Measurements from ENCODE around the gene CEBPZ. TPM values are rescaled to one million over a fixed set of nuclear protein-coding genes. Genes with fewer than 3 reads are reported as not detected.
"Not testable (repeated sequence)": the region's sequence is repeated elsewhere in the genome, so short reads cannot be mapped to it uniquely, and the experiment has no call there.

Gene CEBPZ
- total RNA-seq, 1 experiment from 2014 or later, result 146 TPM

DNA sequence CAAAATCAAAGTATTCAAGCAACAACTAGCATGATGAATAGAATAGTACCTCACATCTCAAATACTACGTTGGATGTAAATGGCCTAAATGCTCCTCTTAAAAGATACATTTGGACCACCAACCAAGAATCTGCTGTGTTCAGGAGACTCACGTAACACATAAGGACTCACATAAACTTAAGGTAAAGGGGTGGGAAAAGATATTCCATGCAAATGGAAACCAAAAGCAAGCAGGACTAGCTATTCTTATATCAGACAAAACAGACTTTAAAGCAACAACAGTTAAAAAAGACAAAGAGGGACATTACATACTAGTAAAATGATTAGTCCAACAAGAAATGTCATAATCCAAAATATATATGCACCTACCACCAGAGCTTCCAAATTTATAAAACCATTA lies 24.6 kb downstream of the CEBPZ start:
- H3K4me1 Mint-ChIP-seq, result peaks cover 54% of the 10 kb centered on the region
- H3K9me3 Mint-ChIP-seq, result peaks cover 60% of the 10 kb centered on the region
- CTCF ChIA-PET; POLR2A ChIA-PET; H3K27me3 Mint-ChIP-seq (ENCODE audit: low read depth); ATAC-seq; DNase-seq (ENCODE audit: low spot score); H3K4me3 Mint-ChIP-seq: not testable (repeated sequence)
- peak overlapping the region; percentile 96 for H3K27ac Mint-ChIP-seq
- H3K36me3 Mint-ChIP-seq, result peaks cover 98% of the 10 kb centered on the region

DNA sequence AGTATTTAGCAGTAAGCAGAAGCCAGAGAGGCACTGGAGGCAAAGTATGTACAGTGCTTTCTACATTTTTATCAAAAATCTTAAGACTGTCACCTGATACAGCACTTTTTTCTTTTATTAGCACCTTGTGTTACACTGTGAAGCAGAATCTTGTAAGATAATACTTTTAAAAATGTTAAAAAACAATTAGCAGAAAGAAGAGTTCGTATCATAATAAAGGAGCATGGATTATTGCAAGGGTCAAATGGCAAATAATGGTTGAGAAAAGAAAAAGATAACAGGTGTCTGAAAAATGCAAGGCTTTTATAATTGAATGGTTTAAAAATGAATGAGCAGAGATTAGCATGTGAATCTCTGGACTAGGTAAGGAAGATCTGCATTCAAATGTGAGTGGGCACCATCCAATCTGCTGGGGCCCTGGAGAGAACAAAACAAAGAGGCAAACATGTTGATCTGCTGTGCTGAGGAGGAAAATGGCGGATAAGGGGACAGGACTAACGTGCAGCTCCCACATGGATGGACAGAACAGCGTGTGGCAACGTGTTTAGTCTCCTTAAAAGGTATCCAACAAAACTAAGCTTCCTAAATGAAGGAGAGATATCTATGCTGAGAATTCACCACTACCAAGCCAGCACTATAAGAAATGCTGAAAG lies 25.6 kb downstream of the CEBPZ start:
- Mint-ChIP-seq H3K36me3 (peaks cover 98% of the 10 kb centered on the region), H3K9me3 (peaks cover 60% of the 10 kb centered on the region), H3K27me3 (ENCODE audit: low read depth) (no peaks in the 10 kb centered on the region; the same call in 1 of the 2 replicates), H3K27ac (peak overlapping the region; percentile 96), H3K4me1 (peaks cover 63% of the 10 kb centered on the region), H3K4me3 (peak overlapping the region; percentile 6)
- ATAC-seq (peak; percentile 93), DNase-seq (ENCODE audit: low spot score) (peak; percentile 37)
- ChIA-PET CTCF (interaction anchor here (1.3 kb wide), 1 partner anchor 25 kb away, joined by 3 read pairs; no protein-coding TSS in a partner anchor), POLR2A (no interaction called here)
- TF ChIP-seq RORB (CRISPR knock-in tag; IDR thresholded peaks at IDR 0.05), result no peak
- peak; percentile 57; the same call in 1 of the 2 replicates for TF ChIP-seq TEAD1 (CRISPR knock-in tag; IDR thresholded peaks at IDR 0.05)
- no peak for TF ChIP-seq FOXJ3 (CRISPR knock-in tag; IDR thresholded peaks at IDR 0.05; ENCODE audit: borderline replicate concordance)
- TF ChIP-seq RELA (CRISPR knock-in tag; IDR thresholded peaks at IDR 0.05; ENCODE audit: borderline replicate concordance), result no peak
- TF ChIP-seq, protein P1, sequence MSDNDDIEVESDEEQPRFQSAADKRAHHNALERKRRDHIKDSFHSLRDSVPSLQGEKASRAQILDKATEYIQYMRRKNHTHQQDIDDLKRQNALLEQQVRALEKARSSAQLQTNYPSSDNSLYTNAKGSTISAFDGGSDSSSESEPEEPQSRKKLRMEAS (CRISPR knock-in tag; IDR thresholded peaks at IDR 0.05), result peak; percentile 84
- TF ChIP-seq OVOL2 (CRISPR knock-in tag; IDR thresholded peaks at IDR 0.05; ENCODE audit: borderline replicate concordance), result no peak
- TF ChIP-seq, protein P2, sequence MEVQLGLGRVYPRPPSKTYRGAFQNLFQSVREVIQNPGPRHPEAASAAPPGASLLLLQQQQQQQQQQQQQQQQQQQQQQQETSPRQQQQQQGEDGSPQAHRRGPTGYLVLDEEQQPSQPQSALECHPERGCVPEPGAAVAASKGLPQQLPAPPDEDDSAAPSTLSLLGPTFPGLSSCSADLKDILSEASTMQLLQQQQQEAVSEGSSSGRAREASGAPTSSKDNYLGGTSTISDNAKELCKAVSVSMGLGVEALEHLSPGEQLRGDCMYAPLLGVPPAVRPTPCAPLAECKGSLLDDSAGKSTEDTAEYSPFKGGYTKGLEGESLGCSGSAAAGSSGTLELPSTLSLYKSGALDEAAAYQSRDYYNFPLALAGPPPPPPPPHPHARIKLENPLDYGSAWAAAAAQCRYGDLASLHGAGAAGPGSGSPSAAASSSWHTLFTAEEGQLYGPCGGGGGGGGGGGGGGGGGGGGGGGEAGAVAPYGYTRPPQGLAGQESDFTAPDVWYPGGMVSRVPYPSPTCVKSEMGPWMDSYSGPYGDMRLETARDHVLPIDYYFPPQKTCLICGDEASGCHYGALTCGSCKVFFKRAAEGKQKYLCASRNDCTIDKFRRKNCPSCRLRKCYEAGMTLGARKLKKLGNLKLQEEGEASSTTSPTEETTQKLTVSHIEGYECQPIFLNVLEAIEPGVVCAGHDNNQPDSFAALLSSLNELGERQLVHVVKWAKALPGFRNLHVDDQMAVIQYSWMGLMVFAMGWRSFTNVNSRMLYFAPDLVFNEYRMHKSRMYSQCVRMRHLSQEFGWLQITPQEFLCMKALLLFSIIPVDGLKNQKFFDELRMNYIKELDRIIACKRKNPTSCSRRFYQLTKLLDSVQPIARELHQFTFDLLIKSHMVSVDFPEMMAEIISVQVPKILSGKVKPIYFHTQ (CRISPR knock-in tag; IDR thresholded peaks at IDR 0.05), result no peak
- no peak for TF ChIP-seq EMX1 (CRISPR knock-in tag; IDR thresholded peaks at IDR 0.05)
- TF ChIP-seq ARID4B (CRISPR knock-in tag; IDR thresholded peaks at IDR 0.05; ENCODE audit: borderline replicate concordance), result no peak
- TF ChIP-seq SMAD4 (CRISPR knock-in tag; IDR thresholded peaks at IDR 0.05), result no peak
- TF ChIP-seq, protein P3, sequence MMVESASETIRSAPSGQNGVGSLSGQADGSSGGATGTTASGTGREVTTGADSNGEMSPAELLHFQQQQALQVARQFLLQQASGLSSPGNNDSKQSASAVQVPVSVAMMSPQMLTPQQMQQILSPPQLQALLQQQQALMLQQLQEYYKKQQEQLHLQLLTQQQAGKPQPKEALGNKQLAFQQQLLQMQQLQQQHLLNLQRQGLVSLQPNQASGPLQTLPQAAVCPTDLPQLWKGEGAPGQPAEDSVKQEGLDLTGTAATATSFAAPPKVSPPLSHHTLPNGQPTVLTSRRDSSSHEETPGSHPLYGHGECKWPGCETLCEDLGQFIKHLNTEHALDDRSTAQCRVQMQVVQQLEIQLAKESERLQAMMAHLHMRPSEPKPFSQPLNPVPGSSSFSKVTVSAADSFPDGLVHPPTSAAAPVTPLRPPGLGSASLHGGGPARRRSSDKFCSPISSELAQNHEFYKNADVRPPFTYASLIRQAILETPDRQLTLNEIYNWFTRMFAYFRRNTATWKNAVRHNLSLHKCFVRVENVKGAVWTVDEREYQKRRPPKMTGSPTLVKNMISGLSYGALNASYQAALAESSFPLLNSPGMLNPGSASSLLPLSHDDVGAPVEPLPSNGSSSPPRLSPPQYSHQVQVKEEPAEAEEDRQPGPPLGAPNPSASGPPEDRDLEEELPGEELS (CRISPR knock-in tag; IDR thresholded peaks at IDR 0.05), result 0 out of 2 replicates have a peak, but pooled peaks have one; percentile 37
- no peak for TF ChIP-seq ZBTB21 (CRISPR knock-in tag; IDR thresholded peaks at IDR 0.05; ENCODE audit: borderline replicate concordance)
- TF ChIP-seq ZNF138 (CRISPR knock-in tag; conservative IDR thresholded peaks at IDR 0.05), result no peak
- TF ChIP-seq, protein P4, sequence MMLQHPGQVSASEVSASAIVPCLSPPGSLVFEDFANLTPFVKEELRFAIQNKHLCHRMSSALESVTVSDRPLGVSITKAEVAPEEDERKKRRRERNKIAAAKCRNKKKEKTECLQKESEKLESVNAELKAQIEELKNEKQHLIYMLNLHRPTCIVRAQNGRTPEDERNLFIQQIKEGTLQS (CRISPR knock-in tag; conservative IDR thresholded peaks at IDR 0.05), result no peak
- TF ChIP-seq NR2C2 (CRISPR knock-in tag; IDR thresholded peaks at IDR 0.05), result no peak
- no peak for TF ChIP-seq JUN (CRISPR knock-in tag; IDR thresholded peaks at IDR 0.05)
- no peak for TF ChIP-seq NFE2L1 (CRISPR knock-in tag; IDR thresholded peaks at IDR 0.05)
- TF ChIP-seq ZNF232 (CRISPR knock-in tag; IDR thresholded peaks at IDR 0.05), result no peak
- TF ChIP-seq, protein P5, sequence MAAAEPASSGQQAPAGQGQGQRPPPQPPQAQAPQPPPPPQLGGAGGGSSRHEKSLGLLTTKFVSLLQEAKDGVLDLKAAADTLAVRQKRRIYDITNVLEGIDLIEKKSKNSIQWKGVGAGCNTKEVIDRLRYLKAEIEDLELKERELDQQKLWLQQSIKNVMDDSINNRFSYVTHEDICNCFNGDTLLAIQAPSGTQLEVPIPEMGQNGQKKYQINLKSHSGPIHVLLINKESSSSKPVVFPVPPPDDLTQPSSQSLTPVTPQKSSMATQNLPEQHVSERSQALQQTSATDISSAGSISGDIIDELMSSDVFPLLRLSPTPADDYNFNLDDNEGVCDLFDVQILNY (CRISPR knock-in tag; IDR thresholded peaks at IDR 0.05), result no peak
- TF ChIP-seq, protein P6, sequence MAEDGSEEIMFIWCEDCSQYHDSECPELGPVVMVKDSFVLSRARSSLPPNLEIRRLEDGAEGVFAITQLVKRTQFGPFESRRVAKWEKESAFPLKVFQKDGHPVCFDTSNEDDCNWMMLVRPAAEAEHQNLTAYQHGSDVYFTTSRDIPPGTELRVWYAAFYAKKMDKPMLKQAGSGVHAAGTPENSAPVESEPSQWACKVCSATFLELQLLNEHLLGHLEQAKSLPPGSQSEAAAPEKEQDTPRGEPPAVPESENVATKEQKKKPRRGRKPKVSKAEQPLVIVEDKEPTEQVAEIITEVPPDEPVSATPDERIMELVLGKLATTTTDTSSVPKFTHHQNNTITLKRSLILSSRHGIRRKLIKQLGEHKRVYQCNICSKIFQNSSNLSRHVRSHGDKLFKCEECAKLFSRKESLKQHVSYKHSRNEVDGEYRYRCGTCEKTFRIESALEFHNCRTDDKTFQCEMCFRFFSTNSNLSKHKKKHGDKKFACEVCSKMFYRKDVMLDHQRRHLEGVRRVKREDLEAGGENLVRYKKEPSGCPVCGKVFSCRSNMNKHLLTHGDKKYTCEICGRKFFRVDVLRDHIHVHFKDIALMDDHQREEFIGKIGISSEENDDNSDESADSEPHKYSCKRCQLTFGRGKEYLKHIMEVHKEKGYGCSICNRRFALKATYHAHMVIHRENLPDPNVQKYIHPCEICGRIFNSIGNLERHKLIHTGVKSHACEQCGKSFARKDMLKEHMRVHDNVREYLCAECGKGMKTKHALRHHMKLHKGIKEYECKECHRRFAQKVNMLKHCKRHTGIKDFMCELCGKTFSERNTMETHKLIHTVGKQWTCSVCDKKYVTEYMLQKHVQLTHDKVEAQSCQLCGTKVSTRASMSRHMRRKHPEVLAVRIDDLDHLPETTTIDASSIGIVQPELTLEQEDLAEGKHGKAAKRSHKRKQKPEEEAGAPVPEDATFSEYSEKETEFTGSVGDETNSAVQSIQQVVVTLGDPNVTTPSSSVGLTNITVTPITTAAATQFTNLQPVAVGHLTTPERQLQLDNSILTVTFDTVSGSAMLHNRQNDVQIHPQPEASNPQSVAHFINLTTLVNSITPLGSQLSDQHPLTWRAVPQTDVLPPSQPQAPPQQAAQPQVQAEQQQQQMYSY (CRISPR knock-in tag; IDR thresholded peaks at IDR 0.05), result no peak
- TF ChIP-seq SMAD3 (CRISPR knock-in tag; IDR thresholded peaks at IDR 0.05; ENCODE audit: borderline replicate concordance), result no peak
